Endometrial microvascular endothelial cells (primary cell): ENCODE results near the gene PIAS2. TPM values are rescaled to one million over a fixed set of nuclear protein-coding genes. Genes with fewer than 3 reads are reported as not detected.
"Not testable (repeated sequence)": the region's sequence is repeated elsewhere in the genome, so short reads cannot be mapped to it uniquely, and the experiment has no call there.

ENCODE experiments used
- in situ Hi-C: cut with HindIII; loops from 2 replicates; pipeline ENCODE4 v1.10.0; 2017; ENCODE audit warnings: low sequenced_read_pairs, low pct_unique_long_range_greater_than_20kb; ENCODE audit errors: inconsistent ontology term
- total RNA-seq: library from RNA; depleted of rRNA; stranded (reverse); fragments of >200 nt; gene quantifications from one replicate; pipeline ENCODE4 v1.2.3, GENCODE V29; 2015; ENCODE audit errors: inconsistent ontology term

The PIAS2 gene
- total RNA-seq, 1 donor from 2014 or later = 14.1 TPM

- in situ Hi-C loops = no loop called here
Observed at GRCh38 chr18:46915800-46916550, 1.3 kb downstream of the PIAS2 start.

- in situ Hi-C loops = no loop called here
Observed at GRCh38 chr18:46910856-46911255, 6.5 kb downstream of the PIAS2 start.

GRCh38 chr18:46909497-46909896 lies 7.8 kb downstream of the PIAS2 start:
- in situ Hi-C loops = no loop called here

- in situ Hi-C loops = no loop called here
Observed at GRCh38 chr18:46903406-46903805, 13.9 kb downstream of the PIAS2 start.

GRCh38 chr18:46899274-46899948 lies 17.9 kb downstream of the PIAS2 start:
- in situ Hi-C loops = no loop called here

- in situ Hi-C loops = no loop called here
Observed at GRCh38 chr18:46894124-46894523, 23.2 kb downstream of the PIAS2 start.

- in situ Hi-C loops = no loop called here
Observed at GRCh38 chr18:46893360-46893759, 23.9 kb downstream of the PIAS2 start.

- in situ Hi-C loops = no loop called here
Observed at GRCh38 chr18:46892842-46893241, 24.5 kb downstream of the PIAS2 start.

GRCh38 chr18:46891742-46892214 lies 25.5 kb downstream of the PIAS2 start:
- in situ Hi-C loops = no loop called here

GRCh38 chr18:46888965-46889364 lies 28.3 kb downstream of the PIAS2 start:
- in situ Hi-C loops = no loop called here

- in situ Hi-C loops = no loop called here
Observed at GRCh38 chr18:46886893-46887292, 30.4 kb downstream of the PIAS2 start.

- in situ Hi-C loops = no loop called here
Observed at GRCh38 chr18:46883180-46883579, 34.1 kb downstream of the PIAS2 start.

- in situ Hi-C loops = no loop called here
Observed at GRCh38 chr18:46877329-46877987, 39.8 kb downstream of the PIAS2 start.

GRCh38 chr18:46868169-46868921 lies 49.0 kb downstream of the PIAS2 start:
- in situ Hi-C loops = no loop called here

- in situ Hi-C loops = no loop called here
Observed at GRCh38 chr18:46867367-46868143, 49.8 kb downstream of the PIAS2 start.

GRCh38 chr18:46866523-46866922 lies 50.8 kb downstream of the PIAS2 start:
- in situ Hi-C loops = no loop called here

- in situ Hi-C loops = not testable (repeated sequence)
Observed at GRCh38 chr18:46865245-46865644, 52.1 kb downstream of the PIAS2 start.

- in situ Hi-C loops = no loop called here
Observed at GRCh38 chr18:46859855-46860254, 57.5 kb downstream of the PIAS2 start.
